Ishikawa (cell line): ENCODE data around the gene MYL7.

Experiments used
- CEBPB ChIP-seq: IDR thresholded peaks from 2 replicates; pipeline ENCODE4 v1.6.1; 2012
- CREB1 ChIP-seq: IDR thresholded peaks from 2 replicates; pipeline ENCODE4 v1.6.1; 2012; ENCODE audit warnings: low read depth
- EGR1 ChIP-seq: IDR thresholded peaks from 2 replicates; pipeline ENCODE4 v1.6.1; 2012
- EP300 ChIP-seq: IDR thresholded peaks from 2 replicates; pipeline ENCODE4 v1.6.1; 2012; ENCODE audit warnings: borderline replicate concordance
- FOXM1 ChIP-seq: IDR thresholded peaks from 2 replicates; pipeline ENCODE4 v1.6.1; 2012; ENCODE audit warnings: low read depth, borderline replicate concordance
- MAX ChIP-seq: IDR thresholded peaks from 2 replicates; pipeline ENCODE4 v1.6.1; 2012
- NFIC ChIP-seq: IDR thresholded peaks from 2 replicates; pipeline ENCODE4 v1.6.1; 2012
- RAD21 ChIP-seq: IDR thresholded peaks from 2 replicates; pipeline ENCODE4 v1.6.1; 2012; ENCODE audit warnings: low read depth
- REST ChIP-seq: IDR thresholded peaks from 2 replicates; pipeline ENCODE4 v1.6.1; 2012; ENCODE audit warnings: low read depth, mild to moderate bottlenecking
- TAF1 ChIP-seq: IDR thresholded peaks from 2 replicates; pipeline ENCODE4 v1.6.1; 2012; ENCODE audit warnings: low read depth, mild to moderate bottlenecking
- TCF12 ChIP-seq: IDR thresholded peaks from 2 replicates; pipeline ENCODE4 v1.6.1; 2012; ENCODE audit warnings: low read depth
- TEAD4 ChIP-seq: IDR thresholded peaks from 2 replicates; pipeline ENCODE4 v1.6.1; 2012
- USF1 ChIP-seq: IDR thresholded peaks from 2 replicates; pipeline ENCODE4 v1.6.1; 2012
- YY1 ChIP-seq: IDR thresholded peaks from 2 replicates; pipeline ENCODE4 v1.6.1; 2012; ENCODE audit warnings: low read depth
- ZBTB7A ChIP-seq: IDR thresholded peaks from 2 replicates; pipeline ENCODE4 v1.6.1; 2012; ENCODE audit warnings: low read depth

Gene MYL7

GRCh38 chr7:44173911-44174693 is 33.0 kb upstream of the MYL7 start:
- TF ChIP-seq CREB1: no peak
- TF ChIP-seq TAF1: no peak
- peak; percentile 74 for TF ChIP-seq NFIC
- peak; percentile 70; the same call in 1 of the 2 replicates for TF ChIP-seq EP300
- peak; percentile 60; the same call in 1 of the 2 replicates for TF ChIP-seq ZBTB7A
- TF ChIP-seq TCF12: no peak; the same call in 1 of the 2 replicates
- TF ChIP-seq MAX: peak; percentile 60
- no peak for TF ChIP-seq RAD21
- TF ChIP-seq REST: no peak
- TF ChIP-seq FOXM1: peak; percentile 49; the same call in 1 of the 2 replicates
- TF ChIP-seq USF1: peak; percentile 27; the same call in 1 of the 2 replicates
- no peak for TF ChIP-seq EGR1
- TF ChIP-seq CEBPB: no peak
- no peak for TF ChIP-seq YY1
- TF ChIP-seq TEAD4: 0 out of 2 replicates have a peak, but pooled peaks have one; percentile 33

- no peak for TF ChIP-seq EGR1
- TF ChIP-seq TAF1: no peak
- no peak for TF ChIP-seq FOXM1
- no peak for TF ChIP-seq CREB1
- no peak for TF ChIP-seq ZBTB7A
- TF ChIP-seq YY1: no peak
Observed at GRCh38 chr7:44172803-44173424, 31.8 kb upstream of the MYL7 start.

- no peak for TF ChIP-seq EGR1
- TF ChIP-seq TCF12: no peak
- TF ChIP-seq MAX: no peak
- no peak for TF ChIP-seq REST
- no peak for TF ChIP-seq FOXM1
- no peak for TF ChIP-seq TAF1
Observed at GRCh38 chr7:44172352-44172751, 31.2 kb upstream of the MYL7 start.

- TF ChIP-seq ZBTB7A: no peak
- no peak for TF ChIP-seq YY1
- no peak for TF ChIP-seq FOXM1
- no peak for TF ChIP-seq RAD21
- TF ChIP-seq CREB1: no peak
- no peak for TF ChIP-seq TCF12
Observed at GRCh38 chr7:44167920-44168319, 26.8 kb upstream of the MYL7 start.

- TF ChIP-seq EP300 (peak; percentile 41; the same call in 1 of the 2 replicates), USF1 (peak; percentile 53; the same call in 1 of the 2 replicates), REST (no peak), TAF1 (no peak), ZBTB7A (no peak), TEAD4 (peak; percentile 89), RAD21 (no peak), MAX (peak; percentile 91), EGR1 (no peak), CREB1 (no peak), FOXM1 (peak; percentile 55; the same call in 1 of the 2 replicates), YY1 (0 out of 2 replicates have a peak, but pooled peaks have one; percentile 33), CEBPB (no peak), TCF12 (peak; percentile 73), NFIC (no peak)
Observed at GRCh38 chr7:44163591-44163990, 22.5 kb upstream of the MYL7 start.
